ENCODE results near the gene NOX5. TPM values are rescaled to one million over a fixed set of nuclear protein-coding genes. Genes with fewer than 3 reads are reported as not detected.

Gene NOX5
- total RNA-seq, 1 experiment from 2014 or later, result 0.91 TPM

GRCh38 chr15:69068157-69068556, 53.7 kb downstream of the NOX5 start:
- POLR2A ChIA-PET, result no interaction called here
- H3K4me3 ChIP-seq (replicated peaks in 1 of 2; ENCODE audit: low read depth in 1 of 2, low read length in 2 of 2), result no peak overlapping the region
- H3K9ac ChIP-seq (ENCODE audit: low read length), result no peak overlapping the region
- H3K27ac ChIP-seq (ENCODE audit: low read depth, low read length), result no peak overlapping the region
- no peaks in the 10 kb centered on the region for H3K9me3 ChIP-seq (ENCODE audit: control insufficient read depth in 1 of 2, insufficient read depth in 1 of 2, low read depth in 1 of 2, low read length in 2 of 2)
- no peaks in the 10 kb centered on the region for H3K36me3 ChIP-seq (ENCODE audit: control insufficient read depth in 1 of 2, insufficient read depth in 2 of 2, low read length in 2 of 2)
- no peak for TF ChIP-seq EZH2 (IDR thresholded peaks at IDR 0.05)
- TF ChIP-seq CBX3 (IDR thresholded peaks at IDR 0.05; ENCODE audit: low read depth), result no peak
- no peak for TF ChIP-seq ELF1 (IDR thresholded peaks at IDR 0.05; ENCODE audit: borderline replicate concordance, low read depth)
- TF ChIP-seq YY1 (IDR thresholded peaks at IDR 0.05; ENCODE audit: extremely low read depth, insufficient replicate concordance, low read depth, low read length), result no peak
- no peak for TF ChIP-seq EGR1 (IDR thresholded peaks at IDR 0.05; ENCODE audit: low read depth)
- TF ChIP-seq, protein P1, sequence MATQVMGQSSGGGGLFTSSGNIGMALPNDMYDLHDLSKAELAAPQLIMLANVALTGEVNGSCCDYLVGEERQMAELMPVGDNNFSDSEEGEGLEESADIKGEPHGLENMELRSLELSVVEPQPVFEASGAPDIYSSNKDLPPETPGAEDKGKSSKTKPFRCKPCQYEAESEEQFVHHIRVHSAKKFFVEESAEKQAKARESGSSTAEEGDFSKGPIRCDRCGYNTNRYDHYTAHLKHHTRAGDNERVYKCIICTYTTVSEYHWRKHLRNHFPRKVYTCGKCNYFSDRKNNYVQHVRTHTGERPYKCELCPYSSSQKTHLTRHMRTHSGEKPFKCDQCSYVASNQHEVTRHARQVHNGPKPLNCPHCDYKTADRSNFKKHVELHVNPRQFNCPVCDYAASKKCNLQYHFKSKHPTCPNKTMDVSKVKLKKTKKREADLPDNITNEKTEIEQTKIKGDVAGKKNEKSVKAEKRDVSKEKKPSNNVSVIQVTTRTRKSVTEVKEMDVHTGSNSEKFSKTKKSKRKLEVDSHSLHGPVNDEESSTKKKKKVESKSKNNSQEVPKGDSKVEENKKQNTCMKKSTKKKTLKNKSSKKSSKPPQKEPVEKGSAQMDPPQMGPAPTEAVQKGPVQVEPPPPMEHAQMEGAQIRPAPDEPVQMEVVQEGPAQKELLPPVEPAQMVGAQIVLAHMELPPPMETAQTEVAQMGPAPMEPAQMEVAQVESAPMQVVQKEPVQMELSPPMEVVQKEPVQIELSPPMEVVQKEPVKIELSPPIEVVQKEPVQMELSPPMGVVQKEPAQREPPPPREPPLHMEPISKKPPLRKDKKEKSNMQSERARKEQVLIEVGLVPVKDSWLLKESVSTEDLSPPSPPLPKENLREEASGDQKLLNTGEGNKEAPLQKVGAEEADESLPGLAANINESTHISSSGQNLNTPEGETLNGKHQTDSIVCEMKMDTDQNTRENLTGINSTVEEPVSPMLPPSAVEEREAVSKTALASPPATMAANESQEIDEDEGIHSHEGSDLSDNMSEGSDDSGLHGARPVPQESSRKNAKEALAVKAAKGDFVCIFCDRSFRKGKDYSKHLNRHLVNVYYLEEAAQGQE (IDR thresholded peaks at IDR 0.05; ENCODE audit: low read depth), result no peak
- no peak for TF ChIP-seq SIN3A (IDR thresholded peaks at IDR 0.05; ENCODE audit: low read depth)
- no peak for TF ChIP-seq TCF7L2 (IDR thresholded peaks at IDR 0.05; ENCODE audit: borderline replicate concordance, extremely low read depth, insufficient read depth, insufficient read length)
- TF ChIP-seq, protein P2, sequence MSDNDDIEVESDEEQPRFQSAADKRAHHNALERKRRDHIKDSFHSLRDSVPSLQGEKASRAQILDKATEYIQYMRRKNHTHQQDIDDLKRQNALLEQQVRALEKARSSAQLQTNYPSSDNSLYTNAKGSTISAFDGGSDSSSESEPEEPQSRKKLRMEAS (IDR thresholded peaks at IDR 0.05), result no peak
- TF ChIP-seq SRF (IDR thresholded peaks at IDR 0.05; ENCODE audit: low read depth), result no peak
- no peak for TF ChIP-seq ZNF274 (IDR thresholded peaks at IDR 0.05; ENCODE audit: low read depth, low read length)
- no peak for TF ChIP-seq CEBPB (IDR thresholded peaks at IDR 0.05; ENCODE audit: low read depth)
- no peak for TF ChIP-seq FOSL1 (IDR thresholded peaks at IDR 0.05; ENCODE audit: low read depth)
- TF ChIP-seq, protein P3, sequence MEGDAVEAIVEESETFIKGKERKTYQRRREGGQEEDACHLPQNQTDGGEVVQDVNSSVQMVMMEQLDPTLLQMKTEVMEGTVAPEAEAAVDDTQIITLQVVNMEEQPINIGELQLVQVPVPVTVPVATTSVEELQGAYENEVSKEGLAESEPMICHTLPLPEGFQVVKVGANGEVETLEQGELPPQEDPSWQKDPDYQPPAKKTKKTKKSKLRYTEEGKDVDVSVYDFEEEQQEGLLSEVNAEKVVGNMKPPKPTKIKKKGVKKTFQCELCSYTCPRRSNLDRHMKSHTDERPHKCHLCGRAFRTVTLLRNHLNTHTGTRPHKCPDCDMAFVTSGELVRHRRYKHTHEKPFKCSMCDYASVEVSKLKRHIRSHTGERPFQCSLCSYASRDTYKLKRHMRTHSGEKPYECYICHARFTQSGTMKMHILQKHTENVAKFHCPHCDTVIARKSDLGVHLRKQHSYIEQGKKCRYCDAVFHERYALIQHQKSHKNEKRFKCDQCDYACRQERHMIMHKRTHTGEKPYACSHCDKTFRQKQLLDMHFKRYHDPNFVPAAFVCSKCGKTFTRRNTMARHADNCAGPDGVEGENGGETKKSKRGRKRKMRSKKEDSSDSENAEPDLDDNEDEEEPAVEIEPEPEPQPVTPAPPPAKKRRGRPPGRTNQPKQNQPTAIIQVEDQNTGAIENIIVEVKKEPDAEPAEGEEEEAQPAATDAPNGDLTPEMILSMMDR (IDR thresholded peaks at IDR 0.05 in 2 of 3, conservative IDR thresholded peaks at IDR 0.05 in 1 of 3; ENCODE audit: borderline replicate concordance in 1 of 3, insufficient read depth in 1 of 3, low read depth in 2 of 3, low read length in 2 of 3), result no peak
- TF ChIP-seq JUND (IDR thresholded peaks at IDR 0.05), result no peak
- no peak for TF ChIP-seq SP1 (IDR thresholded peaks at IDR 0.05; ENCODE audit: low read depth)
- no peak for TF ChIP-seq EZH2phosphoT487 (IDR thresholded peaks at IDR 0.05; ENCODE audit: borderline replicate concordance)
- TF ChIP-seq, protein P4, sequence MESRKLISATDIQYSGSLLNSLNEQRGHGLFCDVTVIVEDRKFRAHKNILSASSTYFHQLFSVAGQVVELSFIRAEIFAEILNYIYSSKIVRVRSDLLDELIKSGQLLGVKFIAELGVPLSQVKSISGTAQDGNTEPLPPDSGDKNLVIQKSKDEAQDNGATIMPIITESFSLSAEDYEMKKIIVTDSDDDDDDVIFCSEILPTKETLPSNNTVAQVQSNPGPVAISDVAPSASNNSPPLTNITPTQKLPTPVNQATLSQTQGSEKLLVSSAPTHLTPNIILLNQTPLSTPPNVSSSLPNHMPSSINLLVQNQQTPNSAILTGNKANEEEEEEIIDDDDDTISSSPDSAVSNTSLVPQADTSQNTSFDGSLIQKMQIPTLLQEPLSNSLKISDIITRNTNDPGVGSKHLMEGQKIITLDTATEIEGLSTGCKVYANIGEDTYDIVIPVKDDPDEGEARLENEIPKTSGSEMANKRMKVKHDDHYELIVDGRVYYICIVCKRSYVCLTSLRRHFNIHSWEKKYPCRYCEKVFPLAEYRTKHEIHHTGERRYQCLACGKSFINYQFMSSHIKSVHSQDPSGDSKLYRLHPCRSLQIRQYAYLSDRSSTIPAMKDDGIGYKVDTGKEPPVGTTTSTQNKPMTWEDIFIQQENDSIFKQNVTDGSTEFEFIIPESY (IDR thresholded peaks at IDR 0.05; ENCODE audit: extremely low read depth, insufficient replicate concordance, low read length), result no peak
- no peak for TF ChIP-seq ATF3 (IDR thresholded peaks at IDR 0.05)
- H3K4me2 ChIP-seq (ENCODE audit: low read length), result no peak overlapping the region
- no peaks in the 10 kb centered on the region for H3K79me2 ChIP-seq (ENCODE audit: insufficient read depth, low read length)
- H3K4me1 ChIP-seq (ENCODE audit: control insufficient read depth in 1 of 2, insufficient read depth in 2 of 2, low read length in 2 of 2), result no peaks in the 10 kb centered on the region
- intact Hi-C loops (cut with micrococcal nuclease), result no loop called here
- H3K9me2 ChIP-seq (ENCODE audit: insufficient read depth), result no peaks in the 10 kb centered on the region
- no peak for ATAC-seq
- no peaks in the 10 kb centered on the region for H3K27me3 ChIP-seq (ENCODE audit: insufficient read depth, low read length)
- DNase-seq (ENCODE audit: low read depth, low spot score), result no peak
- H4K20me1 ChIP-seq (ENCODE audit: insufficient read depth), result no peaks in the 10 kb centered on the region
- BruUV-seq (replicated peaks), result no TSS peak
- CTCF ChIA-PET, result interaction anchor here (1.5 kb wide), 1 partner anchor 9 kb away, joined by 6 read pairs; no protein-coding TSS in a partner anchor
- RAD21 ChIA-PET (ENCODE audit: low non-redundant PET in 1 of 2, low total read pairs in 2 of 2, uncharacterized antibody in 2 of 2, unreplicated experiment in 2 of 2), result no interaction called here
- no peak overlapping the region for H2AFZ ChIP-seq (ENCODE audit: low read depth, low read length, poor library complexity, severe bottlenecking)
